Heart right ventricle (tissue), 16 donors: ENCODE data around the gene OR51I1. TPM values are rescaled to one million over a fixed set of nuclear protein-coding genes. Genes with fewer than 3 reads are reported as not detected.

Experiments
- ATAC-seq, 8 donors: fragments of 200-7000 bp; cut with Tn5 transposase; one replicate each; pipeline ENCODE4 v1.9.1; 2020; ENCODE audit warnings: mild to moderate bottlenecking in 8 of 8, moderate library complexity in 8 of 8, moderate number of reproducible peaks in 1 of 8
- DNase-seq, 2 donors: peaks; one replicate each; pipeline ENCODE4 v3.0.0-alpha.2; 2020
- H3K27ac ChIP-seq, 10 donors: fragments of 200-600 bp; sonication (generic) in 2 of 10; one replicate each; pipeline versions ENCODE4 v1.5.0 to v1.8.0; 2020 to 2022; ENCODE audit warnings: mild to moderate bottlenecking in 3 of 10
- H3K27me3 ChIP-seq, 7 donors: fragments of 200-600 bp; one replicate each; pipeline ENCODE4 v1.8.0; 2021 to 2022; ENCODE audit warnings: mild to moderate bottlenecking in 2 of 7
- H3K36me3 ChIP-seq, 9 donors: fragments of 200-600 bp; sonication (generic) in 1 of 9; one replicate each; pipeline versions ENCODE4 v1.5.0 to v1.8.0; 2020 to 2022; ENCODE audit warnings: mild to moderate bottlenecking in 2 of 9
- H3K4me1 ChIP-seq, 9 donors: fragments of 200-600 bp; sonication (generic) in 1 of 9; one replicate each; pipeline versions ENCODE4 v1.5.0 to v1.8.0; 2020 to 2022; ENCODE audit warnings: mild to moderate bottlenecking in 4 of 9
- H3K4me3 ChIP-seq, 10 donors: fragments of 200-600 bp; sonication (generic) in 2 of 10; one replicate each; pipeline versions ENCODE4 v1.5.0 to v1.8.0; 2020 to 2022; ENCODE audit warnings: mild to moderate bottlenecking in 7 of 10, moderate library complexity in 2 of 10
- H3K9me3 ChIP-seq, 11 donors: fragments of 200-600 bp in 10 of 11; sonication (generic) in 2 of 11; one replicate each; pipeline versions ENCODE4 v1.5.0 to v1.8.0; 2013 to 2022; ENCODE audit warnings: mild to moderate bottlenecking in 2 of 11, control low read depth in 1 of 11, moderate library complexity in 1 of 11
- intact Hi-C, 10 donors: fragments of 100-400 bp; cut with DNase I; formaldehyde crosslinking; loops; one replicate each; pipeline versions ENCODE4 v1.11.1 to v1.14.2; 2022
- polyA plus RNA-seq, 2 donors: library from polyadenylated mRNA; stranded (reverse); fragments of 200-250 nt; gene quantifications; one replicate each; pipeline ENCODE4 v1.2.3, GENCODE V29; 2013
- total RNA-seq, 10 donors: library from RNA; stranded (reverse); fragmentation: NEBNext Ultra II Directional in 3 of 10; extraction: Animal tissue kit (Norgen Biotek cat#: 25700) in 3 of 10; gene quantifications; one replicate each; pipeline versions ENCODE4 v1.2.1 to v1.2.4, GENCODE V29; 2021 to 2023
- TF ChIP-seq, protein P1 (sequence below), 9 donors: fragments of 200-600 bp; sonication (generic) in 2 of 9; IDR thresholded peaks; one replicate each; pipeline versions ENCODE4 v1.5.0 to v1.8.0; 2021 to 2022; ENCODE audit warnings: antibody characterized with exemption in 9 of 9, mild to moderate bottlenecking in 5 of 9, moderate library complexity in 1 of 9
- donor health status: Arrhythmogenic right ventricular cardiomyopathy.
- donor health status: ischemic (EF 13 %, LVEDD 7.1; RV severe dilation, severe dysfunction).
- donor health status: healthy with polysubstance abuse.
- donor health status: DM: no; HTN: yes; CAD: no.
- donor health status: DM: no; HTN: no; CAD: no.
- donor health status: ischemic (EF 25% LVEDD 6.9; RV normal size, moderate dysfunction).
- donor health status: ischemic (EF 25% LVEDD 5.7; RV mildly dilated, moderate dysfunction).
- donor health status: healthy.
- donor health status: DM: yes; HTN: yes; CAD: no.
- donor health status: Ischemic cardiomyopathy.
- donor health status: ischemic (EF 35%, LVEDD 5.7; RV mildly dilated, moderate dysfunction).
- donor health status: nonischemic (EF 11% LVEDD 7.7; RV severe dilation, severe dysfunction).
- donor health status: DM: yes; HTN: yes; CAD: no.
- donor health status: PGD.
- donor health status: ischemic (EF 29% LVEDD 5.4; RV normal size, mild dysfunction).
- donor health status: nonischemic (EF 23%, LVEDD 6.1; RV moderate dilation, normal function).

OR51I1 gene
- total and polyA plus RNA-seq, 12 donors: 0.28 TPM; not detected in 11

DNA sequence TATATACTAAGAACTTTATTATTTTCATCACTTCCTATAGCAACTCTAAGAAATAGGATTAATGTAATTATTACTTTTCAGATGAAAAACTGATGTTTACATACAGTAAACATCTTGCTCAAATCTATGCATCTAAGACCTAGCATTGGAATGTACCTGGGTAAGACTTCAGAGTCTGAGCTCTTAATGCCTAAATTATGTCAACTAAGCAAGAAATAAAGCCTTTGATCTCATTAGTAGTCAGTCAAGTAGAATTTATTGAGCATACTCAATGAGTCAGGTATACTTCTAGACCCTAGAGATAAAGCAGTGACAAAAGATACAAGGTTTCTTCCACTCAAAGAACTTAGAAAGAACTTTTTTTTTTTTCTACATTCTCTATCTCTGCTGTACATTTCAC lies 36.1 kb downstream of the OR51I1 start:
- TF ChIP-seq, protein P1, sequence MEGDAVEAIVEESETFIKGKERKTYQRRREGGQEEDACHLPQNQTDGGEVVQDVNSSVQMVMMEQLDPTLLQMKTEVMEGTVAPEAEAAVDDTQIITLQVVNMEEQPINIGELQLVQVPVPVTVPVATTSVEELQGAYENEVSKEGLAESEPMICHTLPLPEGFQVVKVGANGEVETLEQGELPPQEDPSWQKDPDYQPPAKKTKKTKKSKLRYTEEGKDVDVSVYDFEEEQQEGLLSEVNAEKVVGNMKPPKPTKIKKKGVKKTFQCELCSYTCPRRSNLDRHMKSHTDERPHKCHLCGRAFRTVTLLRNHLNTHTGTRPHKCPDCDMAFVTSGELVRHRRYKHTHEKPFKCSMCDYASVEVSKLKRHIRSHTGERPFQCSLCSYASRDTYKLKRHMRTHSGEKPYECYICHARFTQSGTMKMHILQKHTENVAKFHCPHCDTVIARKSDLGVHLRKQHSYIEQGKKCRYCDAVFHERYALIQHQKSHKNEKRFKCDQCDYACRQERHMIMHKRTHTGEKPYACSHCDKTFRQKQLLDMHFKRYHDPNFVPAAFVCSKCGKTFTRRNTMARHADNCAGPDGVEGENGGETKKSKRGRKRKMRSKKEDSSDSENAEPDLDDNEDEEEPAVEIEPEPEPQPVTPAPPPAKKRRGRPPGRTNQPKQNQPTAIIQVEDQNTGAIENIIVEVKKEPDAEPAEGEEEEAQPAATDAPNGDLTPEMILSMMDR (IDR thresholded peaks at IDR 0.05): no peak
- no peak for ATAC-seq
- Histone ChIP-seq H3K27me3 (peaks cover 0 to 5% (median 0%) of the 10 kb centered on the region in 7 donors), H3K9me3 (peaks cover 0 to 2% (median 0%) of the 10 kb centered on the region in 11 donors), H3K36me3 (no peaks in the 10 kb centered on the region), H3K27ac (no peak overlapping the region), H3K4me1 (no peaks in the 10 kb centered on the region), H3K4me3 (no peak overlapping the region)
- intact Hi-C loops: no loop called here
- no peak for DNase-seq

DNA sequence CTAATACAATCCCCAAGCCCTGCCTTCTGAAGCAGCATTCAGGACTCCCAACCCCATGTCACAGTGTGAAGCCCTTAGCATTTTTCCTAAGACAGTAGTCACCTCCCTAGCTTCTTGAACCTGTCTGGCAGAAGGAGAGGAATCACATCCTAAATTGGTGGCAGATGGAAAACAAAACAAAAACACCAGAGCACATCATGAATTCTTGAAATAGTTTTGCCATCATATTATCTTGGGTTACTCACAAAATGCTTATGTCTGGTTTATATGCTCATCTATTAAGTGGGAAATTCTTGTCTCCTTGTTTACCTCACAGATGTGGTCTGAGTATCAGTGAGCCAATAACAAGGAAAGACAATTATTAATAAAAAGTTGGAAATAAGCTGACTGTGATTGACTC lies 42.4 kb downstream of the OR51I1 start:
- Histone ChIP-seq H3K4me1 (no peaks in the 10 kb centered on the region), H3K27ac (no peak overlapping the region), H3K27me3 (no peaks in the 10 kb centered on the region), H3K9me3 (peaks cover 0 to 2% (median 0%) of the 10 kb centered on the region in 11 donors), H3K36me3 (no peaks in the 10 kb centered on the region), H3K4me3 (no peak overlapping the region)
- intact Hi-C loops: no loop called here
- TF ChIP-seq, protein P1 (IDR thresholded peaks at IDR 0.05): no peak
- DNase-seq (no peak), ATAC-seq (no peak)

DNA sequence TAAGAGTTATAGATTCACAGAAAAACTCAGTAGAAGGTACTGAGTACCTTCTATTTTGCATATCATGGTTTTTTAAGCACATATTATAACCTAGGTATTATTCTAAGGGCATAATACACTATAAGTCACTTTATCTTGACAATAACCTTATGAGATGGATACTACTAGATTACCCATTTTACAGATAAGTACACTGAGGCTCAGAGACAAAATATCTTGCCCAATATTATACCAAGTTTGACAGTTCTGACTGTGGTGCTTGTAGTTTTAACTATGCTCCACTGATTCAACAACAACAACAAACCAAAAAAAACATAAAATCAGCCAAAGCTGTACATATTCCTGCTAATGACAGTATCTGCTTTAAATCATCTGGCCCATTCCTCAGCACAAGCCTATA lies 47.2 kb downstream of the OR51I1 start:
- intact Hi-C loops: no loop called here
- no peak overlapping the region for H3K4me3 ChIP-seq
- H3K36me3 ChIP-seq: no peaks in the 10 kb centered on the region
- no peaks in the 10 kb centered on the region for H3K4me1 ChIP-seq
- TF ChIP-seq, protein P1 (IDR thresholded peaks at IDR 0.05): no peak
- ATAC-seq: no peak
- H3K27ac ChIP-seq: no peak overlapping the region
- H3K27me3 ChIP-seq: no peaks in the 10 kb centered on the region
- no peaks in the 10 kb centered on the region for H3K9me3 ChIP-seq
- no peak for DNase-seq

Other genes starting within 250 kb of the OR51I1 start
- gene OR51V1, start 240.8 kb downstream of the OR51I1 start, total RNA-seq: not detected
- gene OR51V1, start 240.8 kb downstream of the OR51I1 start, polyA plus RNA-seq: not detected
- gene HBB, start 214.4 kb downstream of the OR51I1 start, total RNA-seq: 1,000 to 10,000 TPM in 1 of 10 donors, 100 to 1,000 TPM in 9; 188 to 1,566 (median 288) TPM
- 10 to 100 TPM in 1 of 2 donors, not detected in 1; 39.1 TPM for gene HBB, start 214.4 kb downstream of the OR51I1 start, polyA plus RNA-seq
- 1 to 10 TPM in 1 of 10 donors, under 1 TPM in 3, not detected in 6; 0.41 to 5.3 (median 0.73) TPM for gene HBD, start 207.0 kb downstream of the OR51I1 start, total RNA-seq
- not detected for gene HBD, start 207.0 kb downstream of the OR51I1 start, polyA plus RNA-seq
- gene HBG1, start 191.7 kb downstream of the OR51I1 start, total RNA-seq: under 1 TPM in 1 of 10 donors, not detected in 9; 0.30 TPM
- under 1 TPM in 1 of 2 donors, not detected in 1; 0.20 TPM for gene HBG1, start 191.7 kb downstream of the OR51I1 start, polyA plus RNA-seq
- gene HBG2, start 186.7 kb downstream of the OR51I1 start, total RNA-seq: 1 to 10 TPM in 1 of 10 donors, under 1 TPM in 2, not detected in 7; 0.41 to 1.0 (median 0.45) TPM
- under 1 TPM in 1 of 2 donors, not detected in 1; 0.12 TPM for gene HBG2, start 186.7 kb downstream of the OR51I1 start, polyA plus RNA-seq
- gene HBE1, start 171.6 kb downstream of the OR51I1 start, total RNA-seq: not detected
- not detected for gene HBE1, start 171.6 kb downstream of the OR51I1 start, polyA plus RNA-seq
- not detected for gene OR51B4, start 139.6 kb downstream of the OR51I1 start, total RNA-seq
- not detected for gene OR51B4, start 139.6 kb downstream of the OR51I1 start, polyA plus RNA-seq
- gene OR51B2, start 117.2 kb downstream of the OR51I1 start, total RNA-seq: not detected
- not detected for gene OR51B2, start 117.2 kb downstream of the OR51I1 start, polyA plus RNA-seq
- gene OR51B5, start 98.0 kb downstream of the OR51I1 start, total RNA-seq: under 1 TPM in 2 of 10 donors, not detected in 8; 0.25 to 0.46 TPM
- not detected for gene OR51B5, start 98.0 kb downstream of the OR51I1 start, polyA plus RNA-seq
- gene OR51B6, start 90.0 kb downstream of the OR51I1 start, total RNA-seq: not detected
- gene OR51B6, start 90.0 kb downstream of the OR51I1 start, polyA plus RNA-seq: not detected
- gene OR51M1, start 57.7 kb downstream of the OR51I1 start, total RNA-seq: not detected
- not detected for gene OR51M1, start 57.7 kb downstream of the OR51I1 start, polyA plus RNA-seq
- gene OR51Q1, start 19.4 kb downstream of the OR51I1 start, total RNA-seq: not detected
- not detected for gene OR51Q1, start 19.4 kb downstream of the OR51I1 start, polyA plus RNA-seq
- not detected for gene OR51I2, start 7.8 kb upstream of the OR51I1 start, total RNA-seq
- gene OR51I2, start 7.8 kb upstream of the OR51I1 start, polyA plus RNA-seq: not detected
- gene OR52D1, start 47.2 kb upstream of the OR51I1 start, total RNA-seq: not detected
- not detected for gene OR52D1, start 47.2 kb upstream of the OR51I1 start, polyA plus RNA-seq
- gene UBQLN3, start 68.4 kb upstream of the OR51I1 start, total RNA-seq: under 1 TPM in 3 of 10 donors, not detected in 7; 0.20 to 0.32 (median 0.24) TPM
- gene UBQLN3, start 68.4 kb upstream of the OR51I1 start, polyA plus RNA-seq: not detected
- gene UBQLNL, start 75.2 kb upstream of the OR51I1 start, total RNA-seq: under 1 TPM in 5 of 10 donors, not detected in 5; 0.10 to 0.42 (median 0.13) TPM
- gene UBQLNL, start 75.2 kb upstream of the OR51I1 start, polyA plus RNA-seq: under 1 TPM; 0.10 to 0.80 TPM
- not detected for gene OR52H1, start 107.0 kb upstream of the OR51I1 start, total RNA-seq
- gene OR52H1, start 107.0 kb upstream of the OR51I1 start, polyA plus RNA-seq: not detected
- not detected for gene OR52B6, start 139.4 kb upstream of the OR51I1 start, total RNA-seq
- gene OR52B6, start 139.4 kb upstream of the OR51I1 start, polyA plus RNA-seq: not detected
- gene TRIM6, start 155.1 kb upstream of the OR51I1 start, total RNA-seq: 1 to 10 TPM in 5 of 10 donors, under 1 TPM in 5; 0.38 to 2.2 (median 1.0) TPM
- gene TRIM6, start 155.1 kb upstream of the OR51I1 start, polyA plus RNA-seq: under 1 TPM; 0.52 to 0.95 TPM
- gene TRIM34, start 183.5 kb upstream of the OR51I1 start, total RNA-seq: 1 to 10 TPM in 9 of 10 donors, under 1 TPM in 1; 0.66 to 6.5 (median 2.0) TPM
- 1 to 10 TPM; 1.8 to 1.9 TPM for gene TRIM34, start 183.5 kb upstream of the OR51I1 start, polyA plus RNA-seq
- 10 to 100 TPM in 2 of 10 donors, 1 to 10 TPM in 8; 3.1 to 12.6 (median 7.8) TPM for gene TRIM5, start 243.6 kb upstream of the OR51I1 start, total RNA-seq
- gene TRIM5, start 243.6 kb upstream of the OR51I1 start, polyA plus RNA-seq: 1 to 10 TPM; 6.4 to 6.5 TPM
- 10 to 100 TPM; 11.7 to 52.6 (median 17.6) TPM for gene TRIM22, start 248.3 kb upstream of the OR51I1 start, total RNA-seq
- 10 to 100 TPM in 1 of 2 donors, 1 to 10 TPM in 1; 8.1 to 27.1 TPM for gene TRIM22, start 248.3 kb upstream of the OR51I1 start, polyA plus RNA-seq